ENCODE measurements around the gene RO60.

DNA sequence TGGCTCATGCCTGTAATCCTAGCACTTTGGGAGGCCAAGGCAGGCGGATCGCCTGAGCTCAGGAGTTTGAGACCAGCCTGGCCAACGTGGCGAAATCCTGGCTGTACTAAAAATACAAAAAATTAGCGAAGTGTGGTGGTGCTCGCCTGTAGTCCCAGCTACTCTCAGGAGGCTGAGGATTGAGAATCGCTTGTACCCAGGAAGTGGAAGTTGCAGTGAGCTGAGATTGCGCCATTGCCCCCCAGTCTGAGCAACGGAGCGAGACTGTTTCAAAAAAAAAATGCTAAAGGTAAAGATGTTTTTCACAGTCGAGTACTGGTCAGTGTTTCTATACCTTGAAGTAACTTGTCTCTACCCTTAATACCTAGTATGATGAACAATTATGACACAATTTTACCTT is 34.7 kb downstream of the RO60 start:
- TF ChIP-seq, protein P1, sequence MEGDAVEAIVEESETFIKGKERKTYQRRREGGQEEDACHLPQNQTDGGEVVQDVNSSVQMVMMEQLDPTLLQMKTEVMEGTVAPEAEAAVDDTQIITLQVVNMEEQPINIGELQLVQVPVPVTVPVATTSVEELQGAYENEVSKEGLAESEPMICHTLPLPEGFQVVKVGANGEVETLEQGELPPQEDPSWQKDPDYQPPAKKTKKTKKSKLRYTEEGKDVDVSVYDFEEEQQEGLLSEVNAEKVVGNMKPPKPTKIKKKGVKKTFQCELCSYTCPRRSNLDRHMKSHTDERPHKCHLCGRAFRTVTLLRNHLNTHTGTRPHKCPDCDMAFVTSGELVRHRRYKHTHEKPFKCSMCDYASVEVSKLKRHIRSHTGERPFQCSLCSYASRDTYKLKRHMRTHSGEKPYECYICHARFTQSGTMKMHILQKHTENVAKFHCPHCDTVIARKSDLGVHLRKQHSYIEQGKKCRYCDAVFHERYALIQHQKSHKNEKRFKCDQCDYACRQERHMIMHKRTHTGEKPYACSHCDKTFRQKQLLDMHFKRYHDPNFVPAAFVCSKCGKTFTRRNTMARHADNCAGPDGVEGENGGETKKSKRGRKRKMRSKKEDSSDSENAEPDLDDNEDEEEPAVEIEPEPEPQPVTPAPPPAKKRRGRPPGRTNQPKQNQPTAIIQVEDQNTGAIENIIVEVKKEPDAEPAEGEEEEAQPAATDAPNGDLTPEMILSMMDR (CRISPR knock-in tag; IDR thresholded peaks at IDR 0.05) = no peak
- TF ChIP-seq FOSL1 (CRISPR knock-in tag; IDR thresholded peaks at IDR 0.05; ENCODE audit: borderline replicate concordance) (no peak), SNAPC2 (CRISPR knock-in tag; IDR thresholded peaks at IDR 0.05) (no peak), TCF7 (IDR thresholded peaks at IDR 0.05; ENCODE audit: low read depth) (no peak), CHCHD3 (CRISPR knock-in tag; IDR thresholded peaks at IDR 0.05) (no peak), PPARG (CRISPR knock-in tag; conservative IDR thresholded peaks at IDR 0.05) (no peak), ZNF510 (CRISPR knock-in tag; IDR thresholded peaks at IDR 0.05; ENCODE audit: low read depth) (no peak)

Data from HepG2 (cell line).